Stimulated activated CD8-positive, alpha-beta memory T cell treated with anti-CD3 and anti-CD28 coated beads, Interleukin-7, amount 100 ng/mL, for 1 hour (primary cell): ENCODE data around the gene ZNHIT3.

Experiments
- DNase-seq, 2 donors: peaks; one replicate each; pipeline ENCODE4 v3.0.0-alpha.2; 2020; ENCODE audit warnings: low read depth in 2 of 2

Gene ZNHIT3

GRCh38 chr17:36512641-36513040 is 26.2 kb downstream of the ZNHIT3 start:
- no peak for DNase-seq

GRCh38 chr17:36514856-36515255 is 28.4 kb downstream of the ZNHIT3 start:
- no peak for DNase-seq

DNA sequence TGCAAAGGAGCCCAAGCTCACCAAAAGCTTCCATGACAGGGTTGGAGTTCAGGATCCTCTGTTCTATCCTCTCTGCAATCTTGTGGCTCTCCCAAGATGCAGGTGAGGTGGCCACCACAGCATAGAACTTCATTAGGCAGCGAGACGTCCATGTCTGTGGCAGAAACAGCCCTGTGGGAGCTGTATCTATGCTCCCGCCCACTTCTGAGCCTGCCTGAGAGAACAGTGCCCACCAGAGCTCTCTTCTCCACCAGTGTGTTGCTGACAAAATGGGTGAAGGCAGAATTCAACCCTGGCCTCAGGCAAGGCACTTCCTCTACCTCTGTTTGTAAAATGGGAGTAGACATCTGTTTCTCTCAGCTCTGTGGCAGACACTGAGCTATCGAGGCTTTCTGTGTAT is 29.4 kb downstream of the ZNHIT3 start:
- DNase-seq: no peak

- no peak for DNase-seq
These were observed 36.6 kb downstream of the ZNHIT3 start for GRCh38 chr17:36523113-36523512.

GRCh38 chr17:36524428-36524876 is 38.0 kb downstream of the ZNHIT3 start:
- DNase-seq: no peak

DNA sequence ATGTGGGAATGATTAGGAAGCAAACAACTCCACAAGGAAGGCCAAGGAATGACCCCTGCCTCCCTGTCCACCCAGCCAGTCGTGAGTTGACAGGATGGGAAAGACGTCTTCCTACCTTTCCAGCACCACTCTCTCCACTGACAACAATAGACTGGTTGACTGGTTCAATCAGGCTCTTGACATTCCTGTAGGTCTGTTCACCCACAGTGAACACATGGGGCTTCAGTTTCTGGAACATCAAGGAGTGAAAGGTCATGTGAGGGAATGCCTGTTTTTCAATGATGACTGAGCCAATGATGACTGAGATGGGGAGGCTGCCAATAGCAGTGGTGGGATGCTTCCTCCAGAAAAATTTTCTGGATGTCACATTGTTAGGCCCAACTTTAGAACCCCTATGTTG is 38.6 kb downstream of the ZNHIT3 start:
- no peak for DNase-seq

DNA sequence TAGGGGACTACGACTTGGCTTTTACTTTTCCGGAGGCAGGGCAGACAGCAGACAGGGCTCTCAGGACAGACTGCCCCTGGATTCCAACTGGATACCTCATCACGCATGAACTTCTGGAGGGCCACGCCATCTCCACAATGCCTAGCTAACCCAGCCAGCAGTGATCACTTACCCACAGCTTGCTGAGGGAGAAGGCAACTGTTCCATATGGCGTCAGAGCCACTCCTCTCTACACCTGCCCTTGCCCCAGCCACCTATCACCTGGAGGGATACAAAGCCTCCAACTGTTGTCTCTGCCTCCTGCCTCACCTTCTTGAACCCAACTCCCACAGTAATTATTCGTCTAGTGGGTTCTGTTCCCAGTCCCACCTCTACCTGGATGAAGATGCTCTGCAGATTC is 39.4 kb downstream of the ZNHIT3 start:
- DNase-seq: no peak

DNA sequence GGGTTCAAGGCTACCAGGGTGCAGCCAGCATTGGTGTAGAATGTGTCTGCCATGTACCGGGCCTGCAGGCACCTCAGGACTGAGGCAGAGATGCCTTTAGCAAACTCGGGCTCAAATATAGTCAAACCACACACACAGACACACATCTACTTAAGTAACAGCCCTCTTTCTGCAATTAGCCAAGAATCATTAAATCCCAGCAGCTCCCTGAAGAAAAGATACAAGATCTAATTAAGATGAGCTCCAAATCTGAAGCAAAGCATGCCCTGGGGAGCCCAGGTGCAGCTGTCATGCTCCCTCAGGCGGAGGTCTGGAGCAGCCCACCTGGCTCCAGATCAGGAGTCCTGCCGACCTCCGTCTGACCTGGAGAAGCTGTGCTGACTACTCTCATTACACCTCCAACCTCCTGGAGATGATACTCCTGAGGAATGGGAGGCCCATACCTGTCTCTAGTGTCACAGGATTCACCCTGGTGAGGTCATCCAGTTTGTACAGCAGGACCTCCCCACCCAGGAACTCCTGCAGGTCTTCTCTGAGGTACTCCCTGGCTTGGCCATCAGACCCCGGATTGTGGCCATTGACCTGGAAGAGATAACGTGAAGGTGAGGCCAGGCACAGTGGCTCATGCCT is 41.3 kb downstream of the ZNHIT3 start:
- DNase-seq: no peak

DNA sequence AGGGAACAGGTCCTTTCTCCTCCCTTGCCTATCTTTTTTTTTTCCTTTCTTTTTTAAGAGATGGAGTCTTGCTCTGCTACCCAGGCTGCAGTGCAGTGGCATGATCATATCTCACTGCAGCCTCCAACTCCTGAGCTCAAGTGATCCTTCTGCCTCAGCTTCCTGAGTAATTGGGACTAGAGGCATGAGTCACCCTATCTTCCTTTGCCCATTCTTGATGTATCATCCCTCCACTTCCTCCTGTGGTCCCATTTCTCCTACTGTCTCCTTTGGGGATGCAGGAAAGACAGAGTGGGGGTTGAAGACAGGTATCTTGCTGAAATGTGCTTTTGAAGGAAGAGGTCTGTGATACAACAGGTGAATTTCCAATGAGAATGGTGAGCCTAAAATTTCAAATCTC is 42.6 kb downstream of the ZNHIT3 start:
- no peak for DNase-seq

- DNase-seq: no peak
These were observed 46.0 kb downstream of the ZNHIT3 start for GRCh38 chr17:36532435-36532975.

DNA sequence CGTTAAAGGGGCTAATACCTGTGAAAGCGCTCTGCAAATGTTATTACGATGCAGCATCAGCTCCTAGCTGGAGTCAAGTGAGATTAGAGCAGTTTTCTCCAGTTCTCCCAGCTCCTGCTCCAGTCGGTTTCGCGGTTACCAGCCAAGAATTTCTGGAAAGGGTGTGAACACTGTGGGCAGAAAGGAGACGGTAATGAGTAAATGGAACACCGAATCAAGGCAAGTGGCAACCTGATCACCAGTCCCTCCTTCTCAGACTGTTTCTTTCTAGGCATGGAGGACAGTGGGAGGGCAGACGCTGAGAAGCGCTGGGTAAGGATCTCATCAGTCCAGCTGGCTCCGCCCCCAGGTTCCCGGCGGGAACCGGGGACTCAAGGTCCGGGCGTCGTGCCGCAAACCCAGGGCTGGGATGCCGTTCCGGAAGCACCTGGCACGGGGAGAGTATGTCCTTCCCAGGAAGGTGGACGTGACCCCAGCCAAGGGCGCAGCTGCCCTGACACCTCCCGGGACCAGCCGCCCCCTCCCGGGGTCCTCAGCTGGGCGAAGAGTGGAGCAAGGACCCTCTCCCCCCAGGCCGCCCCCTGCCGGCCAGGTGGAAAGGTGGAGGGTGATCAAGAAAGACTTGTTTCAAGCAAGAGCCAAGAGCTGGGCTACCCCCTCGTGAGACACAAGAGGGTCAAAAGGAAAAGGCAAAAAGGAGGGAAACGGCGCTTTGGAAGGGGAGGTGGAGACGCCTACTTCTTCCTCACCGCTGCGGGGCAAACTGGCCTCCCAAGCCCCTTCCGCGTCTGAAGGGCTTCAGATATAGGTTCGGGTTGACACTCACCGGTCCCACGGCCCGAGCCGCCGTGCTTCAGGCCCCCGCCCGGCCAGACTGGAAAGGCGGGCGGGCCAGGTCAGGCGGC is 47.7 kb downstream of the ZNHIT3 start:
- DNase-seq: no peak

DNA sequence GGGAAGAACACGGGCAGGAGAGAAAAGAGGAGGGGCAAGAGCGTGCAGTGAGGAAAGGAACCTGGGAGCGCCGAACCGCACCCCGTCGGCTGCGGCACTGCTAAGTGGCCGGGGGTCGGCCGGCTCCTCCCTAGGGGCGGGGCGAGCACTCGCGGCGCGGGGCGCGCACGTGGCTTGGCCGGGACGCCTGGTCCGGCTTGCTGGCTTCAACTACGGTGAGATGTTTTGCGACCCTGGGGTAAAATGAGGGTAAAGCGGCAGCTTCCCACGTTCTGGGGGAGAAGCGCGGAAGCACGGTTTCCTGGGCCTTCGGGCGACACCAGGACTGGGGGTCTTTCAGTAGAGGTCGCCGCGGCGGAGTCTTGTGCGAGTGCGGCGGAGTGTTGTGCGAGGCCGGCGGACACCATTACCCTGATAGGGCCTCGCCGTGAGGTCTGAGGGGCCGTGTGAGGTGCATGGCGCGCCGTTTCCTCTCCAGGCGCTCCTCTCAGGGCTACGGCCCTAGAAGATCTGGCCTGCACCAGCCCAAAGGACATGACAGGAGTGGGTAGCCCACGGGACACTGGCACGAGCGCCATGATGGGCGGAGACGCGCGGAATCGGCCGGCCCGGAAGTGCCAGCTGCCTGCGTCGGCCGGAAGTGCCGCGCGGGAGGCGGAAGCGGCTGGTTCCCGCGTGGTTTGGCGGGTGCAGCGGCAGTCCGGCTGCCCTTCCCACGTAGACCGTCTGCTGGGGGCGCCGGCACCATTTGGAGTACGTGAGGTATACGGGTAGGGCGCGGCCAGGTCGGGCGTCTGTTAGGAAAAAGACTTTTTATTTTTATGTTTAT is 48.6 kb downstream of the ZNHIT3 start, which contains the start of the genes MYO19 and PIGW:
Gene MYO19 (minus strand): TSS at position 29 of the 829 bp plus-strand sequence. CDS start 2,330 bp downstream, outside the sequence.
Gene PIGW (plus strand): TSS at position 148 of the 829 bp plus-strand sequence. CDS start 2,115 bp downstream, outside the sequence.
- DNase-seq: peak; percentile 72

GRCh38 chr17:36535669-36536081 is 49.2 kb downstream of the ZNHIT3 start:
- no peak for DNase-seq

- DNase-seq: no peak
These were observed 54.2 kb downstream of the ZNHIT3 start for GRCh38 chr17:36540696-36541095.

DNA sequence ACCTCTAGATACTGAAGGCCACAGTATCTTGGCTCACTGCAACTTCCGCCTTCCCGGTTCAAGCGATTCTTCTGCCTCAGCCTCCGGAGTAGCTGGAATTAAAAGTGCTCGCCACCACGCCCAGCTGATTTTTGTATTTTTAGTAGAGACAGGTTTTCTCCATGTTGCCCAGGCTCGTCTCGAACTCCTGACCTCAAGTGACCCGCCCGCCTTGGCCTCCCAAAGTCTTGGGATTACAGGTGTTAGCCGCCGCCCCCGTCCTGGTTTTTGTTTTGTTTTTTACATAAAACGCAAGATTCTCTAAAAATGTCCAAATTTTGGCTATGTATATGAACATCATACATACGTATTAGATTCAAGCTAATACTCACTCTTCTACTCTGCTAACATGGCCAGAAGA is 56.3 kb downstream of the ZNHIT3 start:
- DNase-seq: no peak

DNA sequence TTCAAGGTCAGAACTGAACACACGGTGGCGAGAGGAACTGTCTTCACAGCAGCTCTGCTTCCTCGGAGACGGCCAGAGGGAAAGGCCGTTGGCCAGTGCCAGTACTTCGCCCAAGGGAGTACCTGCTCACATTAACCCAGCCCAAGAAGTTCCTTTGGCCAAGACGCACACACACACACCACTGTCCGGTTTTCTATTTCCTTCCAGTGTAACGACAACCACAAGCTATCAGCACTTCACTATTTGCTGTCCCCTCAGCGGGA is 57.5 kb downstream of the ZNHIT3 start:
- no peak for DNase-seq

DNA sequence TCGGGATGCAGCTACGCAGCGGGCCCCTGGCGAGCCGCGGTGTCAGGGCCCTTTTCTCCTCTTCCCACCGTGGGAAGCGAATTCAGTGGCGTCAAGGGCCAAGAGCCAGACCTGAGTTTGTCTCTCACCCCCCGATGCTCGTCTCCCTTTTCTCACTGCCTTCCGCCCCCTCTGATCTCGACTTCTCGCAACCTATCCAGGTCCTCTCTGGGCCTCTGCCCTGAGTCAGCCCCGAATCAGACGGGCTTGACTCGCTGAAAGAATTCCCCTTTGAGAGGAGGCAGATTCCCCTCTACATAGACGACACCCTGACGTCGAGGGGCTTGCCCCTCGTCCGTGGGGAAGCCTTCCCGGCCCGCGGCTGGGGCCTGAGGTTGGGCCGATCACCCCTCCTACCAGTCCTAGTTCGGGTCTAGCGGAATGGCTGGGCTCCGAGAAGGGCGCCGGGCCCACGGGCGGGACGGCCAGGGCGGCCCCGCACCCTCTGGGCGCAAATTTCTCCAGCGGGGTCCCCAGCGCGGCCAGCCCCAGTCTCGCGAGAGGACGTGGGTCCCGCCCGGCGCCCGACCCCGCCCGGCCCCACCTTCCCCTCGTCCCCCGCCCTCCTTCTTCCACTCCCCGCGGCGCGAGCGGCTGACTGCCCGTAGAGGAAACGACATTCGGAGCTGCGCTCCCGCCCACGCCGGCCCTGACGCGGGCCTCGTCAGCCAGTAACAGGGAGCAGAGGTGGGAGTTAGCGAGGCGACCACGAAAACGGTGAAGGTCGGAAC is 58.0 kb downstream of the ZNHIT3 start, which contains the start of gene GGNBP2:
Gene GGNBP2 (plus strand): TSS at position 613 of the 770 bp plus-strand sequence. CDS start 806 bp downstream, outside the sequence.
- DNase-seq: peak; percentile 77 to 81

- no peak for DNase-seq
These were observed 58.6 kb downstream of the ZNHIT3 start for GRCh38 chr17:36545077-36545464.
